Measurements from ENCODE around the gene CATSPER4.
"Not testable (repeated sequence)": the region's sequence is repeated elsewhere in the genome, so short reads cannot be mapped to it uniquely, and the experiment has no call there.

The CATSPER4 gene

DNA sequence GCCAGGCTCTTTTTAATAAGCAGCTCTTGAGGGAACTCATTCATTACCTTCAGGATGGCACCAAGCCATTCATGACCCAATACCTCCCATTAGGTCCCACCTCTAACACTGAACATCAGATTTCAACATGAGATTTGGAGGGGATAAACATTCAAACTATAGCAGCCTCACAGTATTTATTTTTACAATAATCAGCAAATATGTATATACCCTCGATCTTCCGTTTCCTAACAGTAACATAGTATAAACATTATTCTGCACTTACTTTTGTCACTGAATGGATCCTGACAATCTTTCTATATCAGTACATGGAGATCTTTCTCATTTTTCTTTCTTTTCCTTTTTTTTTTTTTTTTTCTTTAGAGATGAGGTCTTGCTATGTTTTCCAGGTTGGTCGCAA lies 5.4 kb downstream of the CATSPER4 start:
- DNase-seq (ENCODE audit: low spot score) = no peak

DNA sequence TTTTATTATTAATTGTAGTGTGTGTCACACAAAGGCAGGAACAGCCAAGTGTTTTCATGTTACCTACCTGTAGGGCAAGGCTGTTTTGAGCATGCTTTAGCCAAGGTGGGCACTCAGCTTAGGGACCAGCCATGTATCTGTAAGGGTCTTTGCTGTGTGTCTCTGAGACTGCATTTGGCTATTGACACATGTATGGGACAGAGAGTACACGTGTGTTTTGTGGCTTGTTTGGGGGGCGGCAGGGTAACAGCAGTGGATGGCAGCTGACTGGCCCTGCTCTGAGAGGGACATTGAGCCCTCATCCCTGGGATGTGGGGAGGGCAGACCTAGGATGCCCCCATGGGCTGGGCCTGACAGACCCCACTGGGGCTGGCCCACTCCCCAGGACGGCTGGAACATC lies 6.9 kb downstream of the CATSPER4 start:
- no peak for DNase-seq (ENCODE audit: low spot score)

GRCh38 chr1:26197813-26198212 lies 7.4 kb downstream of the CATSPER4 start:
- no peak for DNase-seq (ENCODE audit: low spot score)

GRCh38 chr1:26200413-26200812 lies 10.0 kb downstream of the CATSPER4 start:
- no peak for DNase-seq (ENCODE audit: low spot score)

DNA sequence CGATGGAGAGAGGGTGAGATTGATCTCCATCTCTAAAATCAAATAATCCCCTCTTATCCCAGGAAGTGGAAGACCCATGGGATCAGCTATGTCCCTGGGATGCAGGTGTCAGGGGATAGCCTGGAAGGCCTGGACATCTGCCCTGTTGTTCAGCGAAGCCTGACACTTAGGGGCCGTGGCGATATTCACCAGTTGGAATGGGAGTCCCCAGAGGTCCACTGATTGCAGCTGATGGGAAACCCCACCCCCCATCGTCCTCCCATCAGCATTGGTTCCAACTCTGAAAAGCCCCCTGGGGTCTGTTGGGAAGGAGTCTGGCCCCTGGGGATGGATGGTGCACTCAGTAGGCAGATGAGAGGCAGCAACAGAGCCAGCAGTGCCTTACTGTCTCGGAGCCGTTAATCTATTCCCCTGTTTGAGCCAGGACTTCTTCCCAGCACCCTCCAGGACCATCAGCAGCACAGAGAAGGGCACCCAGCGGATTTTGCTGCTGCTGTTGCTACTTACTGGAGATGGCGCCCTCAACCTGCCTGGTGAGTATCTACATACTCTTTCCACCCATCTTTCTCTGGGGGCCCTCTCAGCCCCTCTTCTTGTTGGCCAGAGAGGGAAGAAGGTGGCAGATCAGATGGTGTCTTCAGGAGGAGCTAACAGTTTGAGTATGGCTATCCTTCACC lies 13.4 kb downstream of the CATSPER4 start:
- DNase-seq (ENCODE audit: low spot score) = no peak

DNA sequence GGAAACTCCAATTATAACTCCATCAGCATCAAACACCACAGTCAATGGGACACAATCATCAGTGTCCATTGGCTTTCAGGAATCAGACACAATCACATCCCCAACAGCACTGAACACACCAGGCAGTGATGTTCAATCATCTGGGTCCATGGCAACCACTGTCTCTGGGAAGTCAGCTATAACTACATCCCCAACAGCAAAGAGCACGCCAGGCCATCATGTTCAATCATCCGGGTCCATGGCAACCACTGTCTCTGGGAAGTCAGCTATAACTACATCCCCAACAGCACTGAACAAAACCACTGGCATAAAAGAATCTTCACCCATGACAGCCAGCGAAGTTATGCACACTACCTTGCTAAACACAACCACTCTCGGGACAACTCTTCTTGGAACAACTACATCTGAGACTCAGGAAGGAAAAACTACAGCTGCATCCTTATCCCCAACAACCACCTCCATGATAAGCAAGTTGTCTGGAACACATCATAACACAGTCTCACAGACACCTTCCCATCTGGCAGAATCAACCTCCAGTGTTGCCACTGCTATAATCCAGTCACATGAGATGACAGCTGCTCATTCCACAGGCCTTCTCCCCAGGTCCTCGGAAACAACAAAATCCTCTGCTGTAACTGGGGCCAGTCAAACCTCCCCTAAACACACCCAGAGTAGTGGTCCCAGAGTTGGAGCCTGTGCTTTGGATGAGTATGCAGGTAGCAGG lies 19.9 kb downstream of the CATSPER4 start:
- DNase-seq (ENCODE audit: low spot score) = no peak

DNA sequence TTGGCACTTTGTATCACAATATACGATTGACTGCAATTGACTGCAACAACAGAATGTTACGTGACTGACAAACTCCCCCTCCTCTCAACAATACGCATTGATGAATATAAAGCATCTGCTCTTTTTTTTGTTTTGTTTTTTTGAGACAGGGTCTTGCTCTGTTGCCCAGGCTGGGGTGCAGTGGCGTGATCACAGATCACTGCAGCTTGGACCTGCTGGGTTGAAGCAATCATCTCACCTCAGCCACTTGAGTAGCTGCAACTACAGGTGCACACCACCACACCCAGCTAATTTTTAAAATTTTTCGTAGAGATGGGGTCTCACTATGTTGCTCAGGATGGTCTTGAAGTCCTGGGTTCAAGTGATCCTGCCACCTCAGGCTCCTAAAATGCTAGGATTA lies 22.3 kb downstream of the CATSPER4 start:
- DNase-seq (ENCODE audit: low spot score) = no peak

DNA sequence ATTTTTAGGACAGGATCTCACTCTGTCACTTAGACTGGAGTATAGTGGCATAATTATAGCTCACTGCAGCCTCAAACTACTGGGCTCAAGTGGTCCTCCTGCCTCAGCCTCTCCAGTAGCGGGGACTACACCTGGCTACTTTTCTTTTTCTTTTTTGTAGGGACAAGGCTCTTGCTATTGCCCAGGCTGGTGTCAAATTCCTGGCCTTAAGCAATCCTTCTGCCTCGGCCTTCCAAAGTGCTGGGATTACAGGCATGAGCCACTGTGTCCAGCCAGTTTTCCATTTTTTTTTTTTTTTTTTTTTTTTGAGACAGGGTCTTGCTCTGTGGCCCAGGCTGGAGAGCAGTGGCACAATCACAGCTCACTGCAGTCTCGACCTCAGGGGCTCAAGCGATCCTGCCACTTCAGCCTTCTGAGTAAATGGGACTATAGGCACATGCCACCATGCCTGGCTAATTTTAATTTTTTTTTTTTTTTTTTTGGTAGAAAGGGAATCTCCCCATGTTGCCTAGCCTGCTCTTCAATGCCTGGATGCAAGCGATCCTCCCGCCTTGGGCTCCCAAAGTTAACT lies 23.0 kb downstream of the CATSPER4 start:
- DNase-seq (ENCODE audit: low spot score) = no peak

DNA sequence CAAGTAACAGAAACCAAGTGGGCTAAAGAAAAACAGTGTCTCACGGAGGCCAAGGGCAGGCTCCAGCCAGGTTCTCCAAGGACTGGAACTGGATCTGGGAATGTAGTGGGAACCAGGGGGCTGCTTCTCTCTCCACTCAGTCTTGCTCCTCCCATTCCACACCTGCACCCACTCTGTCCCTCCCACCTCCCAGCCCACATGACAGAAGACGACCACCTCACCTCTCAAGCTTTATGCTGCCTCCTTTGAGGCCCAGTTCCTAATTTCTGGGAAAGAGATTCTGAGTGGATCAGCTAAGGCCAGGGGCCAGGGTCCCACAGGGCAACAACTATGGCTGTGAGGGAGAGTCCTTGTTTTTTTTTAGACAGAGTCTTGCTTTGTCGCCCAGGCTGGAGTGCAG lies 24.8 kb downstream of the CATSPER4 start:
- no peak for DNase-seq (ENCODE audit: low spot score)

- DNase-seq (ENCODE audit: low spot score) = no peak
Observed at GRCh38 chr1:26218906-26219494, 28.6 kb downstream of the CATSPER4 start.

DNA sequence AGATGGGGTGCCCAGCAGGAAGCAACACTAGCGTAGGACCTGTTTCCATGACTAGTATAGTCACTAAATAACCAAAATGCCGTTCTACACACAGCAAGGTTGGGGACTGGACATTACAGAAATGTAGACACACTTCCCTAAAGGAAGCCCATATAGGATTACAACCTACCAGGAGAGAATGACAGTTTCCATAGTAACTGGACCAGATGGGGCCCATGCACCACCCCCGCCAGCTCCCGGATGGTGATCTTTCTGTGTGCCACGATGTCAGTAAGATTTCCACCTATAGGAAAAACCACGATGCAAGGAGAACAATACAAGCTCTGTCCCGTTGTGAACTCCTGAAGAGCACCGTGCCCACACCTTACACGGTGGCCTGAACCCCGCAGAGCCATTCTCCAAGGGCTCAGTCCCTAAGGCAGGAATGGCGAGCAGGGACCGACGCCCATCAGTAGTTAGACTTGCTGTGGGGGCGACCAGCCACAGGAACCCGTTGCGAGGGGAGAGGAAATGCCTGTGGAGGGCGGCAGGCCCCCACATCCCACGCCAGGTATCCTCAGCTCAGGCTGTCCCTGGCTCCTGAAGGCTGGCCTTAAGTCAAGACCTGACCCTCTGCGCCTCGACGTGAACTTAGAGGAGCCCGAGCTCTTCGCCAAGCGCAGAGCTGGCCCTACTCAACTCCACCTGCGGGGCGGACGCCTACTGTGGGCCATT lies 30.0 kb downstream of the CATSPER4 start:
- no peak for DNase-seq (ENCODE audit: low spot score)

- no peak for DNase-seq (ENCODE audit: low spot score)
Observed at GRCh38 chr1:26221094-26221493, 30.7 kb downstream of the CATSPER4 start.

- no peak for DNase-seq (ENCODE audit: low spot score)
Observed at GRCh38 chr1:26224606-26225005, 34.2 kb downstream of the CATSPER4 start.

- DNase-seq (ENCODE audit: low spot score) = peak; percentile 29
Observed at GRCh38 chr1:26225033-26225831, 34.8 kb downstream of the CATSPER4 start.

GRCh38 chr1:26230682-26231081 lies 40.3 kb downstream of the CATSPER4 start:
- not testable (repeated sequence) for DNase-seq (ENCODE audit: low spot score)

DNA sequence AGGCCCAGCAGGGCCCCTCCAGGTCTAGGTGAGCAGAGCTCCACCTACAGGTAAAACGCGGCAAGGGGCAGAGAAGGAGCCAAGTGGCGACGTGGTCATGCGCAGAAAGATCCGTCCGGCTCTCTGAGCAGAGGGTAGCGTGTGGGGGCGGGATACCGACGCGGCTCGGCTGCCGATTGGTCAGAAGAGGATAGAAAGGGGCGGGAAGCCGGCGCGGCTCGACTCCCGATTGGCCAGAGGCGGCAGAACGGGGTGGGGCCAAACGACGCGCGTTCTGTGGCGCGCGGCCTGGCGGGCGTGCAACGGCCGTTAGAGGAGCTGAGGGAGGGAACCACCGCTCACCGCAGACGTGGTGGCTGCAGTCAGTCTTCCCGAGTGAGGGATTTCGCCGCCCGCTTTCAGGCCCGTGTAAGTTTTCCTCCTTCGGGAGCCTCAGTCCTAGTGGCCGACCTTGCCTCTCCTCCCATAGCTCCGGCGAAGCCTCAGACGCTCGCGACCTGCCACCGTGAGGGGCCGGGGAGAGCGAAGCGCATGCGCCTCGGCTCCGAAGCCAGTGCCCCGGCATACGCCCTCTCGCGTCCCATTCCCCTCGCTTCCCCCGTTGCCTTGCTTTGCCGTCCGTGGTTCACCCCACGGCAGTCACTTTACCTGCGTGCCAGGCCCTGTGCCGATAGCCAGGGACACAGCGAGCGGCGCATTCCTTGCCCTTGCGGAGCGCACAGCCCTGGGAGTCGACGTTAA lies 43.7 kb downstream of the CATSPER4 start, which contains the start of gene CEP85:
Gene CEP85 (plus strand): TSS at position 298 of the 741 bp plus-strand sequence. CDS start 5,584 bp downstream, outside the sequence.
- DNase-seq (ENCODE audit: low spot score) = peak; percentile 99

DNA sequence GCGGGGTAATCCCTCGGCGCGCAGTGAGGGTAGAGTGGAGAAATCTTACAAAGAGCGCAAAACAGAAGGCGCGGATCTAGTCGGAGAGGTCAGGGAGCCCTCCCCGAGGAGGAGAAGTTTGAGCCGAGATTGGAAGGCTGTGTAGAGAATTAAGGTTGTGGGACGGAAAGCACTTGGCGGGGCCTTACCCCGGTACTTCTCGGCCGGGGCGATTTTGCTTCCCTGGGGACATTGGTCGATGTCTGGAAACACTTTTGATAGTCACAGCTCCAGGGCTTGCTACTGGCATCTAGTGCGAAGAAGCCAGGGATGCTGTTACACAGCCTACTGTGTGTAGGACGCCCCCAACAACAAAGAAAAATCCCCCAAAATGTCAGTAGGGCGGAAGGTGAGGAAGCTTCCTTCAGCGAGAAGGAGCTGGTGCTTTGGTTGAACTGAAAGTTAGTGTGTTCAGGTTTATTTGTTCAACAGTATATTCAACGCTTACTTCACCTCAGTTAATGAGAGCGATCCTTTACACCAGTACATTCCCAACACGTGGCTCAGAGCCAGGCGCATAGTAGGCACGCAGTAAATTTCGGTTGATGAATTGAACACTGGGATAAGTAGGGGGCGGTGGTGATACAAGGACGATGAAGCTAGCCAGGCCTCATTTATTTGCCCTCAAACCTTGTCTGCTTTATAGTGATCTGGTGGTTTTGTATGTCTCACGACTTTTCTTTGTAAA lies 44.4 kb downstream of the CATSPER4 start:
- no peak for DNase-seq (ENCODE audit: low spot score)

DNA sequence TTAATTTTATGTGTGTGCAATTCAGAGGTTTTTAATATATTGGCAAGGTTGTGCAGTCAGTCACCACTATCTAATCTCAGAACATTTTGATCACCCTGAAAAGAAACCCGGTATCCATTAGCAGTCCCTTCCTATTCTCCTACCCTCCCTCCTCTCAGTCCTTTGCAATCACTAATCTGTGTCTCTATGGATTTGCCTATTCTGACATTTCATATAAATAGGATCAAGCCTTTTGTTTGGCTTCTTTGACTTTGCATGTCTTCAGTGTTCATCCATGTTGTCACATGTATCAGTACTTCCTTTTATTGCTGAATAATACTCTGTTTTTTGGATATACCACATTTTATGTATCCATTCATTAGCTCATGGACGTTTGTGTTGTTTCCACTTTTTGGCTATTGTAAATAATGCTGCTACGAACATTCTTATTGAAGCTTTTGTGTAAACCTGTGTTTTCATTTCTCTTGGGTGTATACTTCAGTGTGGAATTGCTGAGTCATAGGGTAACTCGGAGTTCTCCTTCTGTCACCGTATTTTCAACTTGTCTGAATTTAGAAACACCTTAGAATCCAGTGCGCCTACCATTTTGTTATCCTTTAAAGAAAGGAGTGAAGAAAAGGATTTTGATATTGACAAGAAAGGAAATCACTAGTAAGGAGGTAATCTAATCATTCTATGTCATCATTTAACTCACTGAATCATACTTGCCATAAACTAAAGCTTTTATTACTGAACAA lies 47.0 kb downstream of the CATSPER4 start:
- no peak for DNase-seq (ENCODE audit: low spot score)

DNA sequence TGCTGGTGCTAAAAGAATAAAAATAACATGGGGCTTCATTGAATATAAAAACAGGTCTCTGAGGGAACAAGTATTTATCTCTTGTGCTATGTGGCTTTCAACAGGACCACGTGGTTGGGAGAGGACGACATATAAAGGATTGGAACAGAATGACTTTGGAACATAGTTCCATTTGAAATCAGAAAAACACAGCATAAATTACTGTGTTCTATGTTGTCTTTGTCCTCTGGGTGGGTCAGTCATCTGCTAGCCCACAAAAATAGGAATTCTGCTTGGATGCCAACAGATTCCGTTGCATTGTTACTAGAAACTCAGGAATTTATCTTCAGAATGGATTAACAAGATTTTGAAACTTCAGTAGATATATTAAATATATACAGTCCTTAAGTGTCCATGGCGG lies 49.5 kb downstream of the CATSPER4 start:
- DNase-seq (ENCODE audit: low spot score) = peak; percentile 19
